ACC112 (cell line): ENCODE measurements around the gene SLC12A8.

Experiments
- H2AFZ ChIP-seq: fragments of 200-600 bp; sonication (generic); one replicate; pipeline ENCODE4 v1.6.0; 2017; ENCODE audit warnings: antibody characterized with exemption, low read length; ENCODE audit not compliant: unreplicated experiment
- H3K27ac ChIP-seq: fragments of 200-600 bp; sonication (generic); 2 replicates; pipeline ENCODE4 v1.5.1; 2014; ENCODE audit warnings: low read depth, mild to moderate bottlenecking, antibody characterized with exemption, low read length, moderate library complexity
- H3K27me3 ChIP-seq: fragments of 200-600 bp; sonication (generic); 2 replicates; pipeline ENCODE4 v1.6.1; 2014; ENCODE audit warnings: mild to moderate bottlenecking, antibody characterized with exemption, low read length, moderate library complexity, mixed read lengths; ENCODE audit not compliant: insufficient read depth
- H3K36me3 ChIP-seq: fragments of 200-600 bp; sonication (generic); 2 replicates; pipeline ENCODE4 v1.6.1; 2016; ENCODE audit warnings: mild to moderate bottlenecking, antibody characterized with exemption, low read length, moderate library complexity, mixed read lengths; ENCODE audit not compliant: insufficient read depth
- H3K4me1 ChIP-seq: fragments of 200-600 bp; sonication (generic); one replicate; pipeline ENCODE4 v1.6.1; 2016; ENCODE audit warnings: low read length, mixed read lengths; ENCODE audit not compliant: insufficient read depth, unreplicated experiment, control insufficient read depth
- H3K4me3 ChIP-seq: fragments of 200-600 bp; sonication (generic); 2 replicates; pipeline ENCODE4 v1.5.1; 2014; ENCODE audit warnings: mild to moderate bottlenecking, low read depth, low read length
- H3K79me2 ChIP-seq: fragments of 200-600 bp; sonication (generic); one replicate; pipeline ENCODE4 v1.6.0; 2016; ENCODE audit warnings: low read length; ENCODE audit not compliant: control insufficient read depth, unreplicated experiment, insufficient read depth

Gene SLC12A8

GRCh38 chr3:125239266-125239665 lies 26.7 kb upstream of the SLC12A8 start:
- Histone ChIP-seq H2AFZ (no peak overlapping the region), H3K4me3 (no peak overlapping the region), H3K27me3 (no peaks in the 10 kb centered on the region), H3K79me2 (peaks cover 3% of the 10 kb centered on the region), H3K36me3 (no peaks in the 10 kb centered on the region), H3K27ac (no peak overlapping the region), H3K4me1 (peaks cover 15% of the 10 kb centered on the region)

DNA sequence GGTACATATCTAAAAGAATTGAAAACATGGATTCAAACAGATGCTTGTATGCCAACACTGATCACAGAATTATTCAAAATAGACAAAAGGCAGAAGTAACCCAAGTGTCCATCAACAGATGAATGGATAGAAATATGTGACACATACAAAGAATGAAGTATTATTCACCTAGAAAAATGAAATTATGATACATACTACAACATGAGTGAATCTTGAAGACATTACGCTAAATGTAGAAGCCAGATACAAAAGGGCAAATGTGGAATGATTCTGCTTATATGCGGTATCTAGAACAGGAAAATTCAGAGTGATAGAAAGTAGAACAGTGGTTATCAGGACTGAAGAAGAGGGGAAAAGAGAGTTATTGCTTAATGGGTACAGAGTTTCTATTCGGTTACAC lies 26.2 kb upstream of the SLC12A8 start:
- Histone ChIP-seq H3K36me3 (peaks cover under 1% of the 10 kb centered on the region; the same call in 1 of the 2 replicates), H3K4me1 (peaks cover 15% of the 10 kb centered on the region), H3K4me3 (no peak overlapping the region), H3K27me3 (no peaks in the 10 kb centered on the region), H3K79me2 (peaks cover 3% of the 10 kb centered on the region), H3K27ac (no peak overlapping the region), H2AFZ (no peak overlapping the region)

DNA sequence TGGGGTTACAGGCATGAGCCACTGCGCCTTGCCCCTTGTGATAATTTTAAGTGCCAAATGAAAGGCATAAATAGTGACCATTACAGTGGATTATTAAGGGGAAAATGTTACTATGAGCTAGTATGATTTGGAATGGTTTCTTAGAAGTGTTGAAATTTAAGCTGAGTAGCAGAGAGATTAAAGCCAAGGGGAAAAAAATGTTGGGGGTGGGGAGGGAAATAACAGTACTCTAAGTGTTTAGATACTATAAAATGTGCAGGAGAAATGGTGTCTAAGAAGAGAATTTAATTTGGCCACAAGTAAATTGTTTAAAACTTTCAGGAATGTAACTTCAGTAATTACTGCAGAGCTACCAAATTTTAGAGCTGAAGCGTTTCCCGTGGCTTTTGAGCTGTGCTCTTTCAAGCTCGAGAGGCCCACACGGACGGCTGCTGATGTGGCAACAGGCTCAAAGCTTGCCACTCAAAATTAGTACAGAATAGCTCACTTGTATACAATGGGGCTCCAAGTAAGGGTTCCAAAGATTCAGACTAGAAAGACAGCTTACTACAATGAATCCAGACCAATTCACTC lies 23.9 kb upstream of the SLC12A8 start:
- Histone ChIP-seq H3K27ac (no peak overlapping the region), H3K4me3 (no peak overlapping the region), H3K36me3 (peaks cover 10% of the 10 kb centered on the region; the same call in 1 of the 2 replicates), H2AFZ (no peak overlapping the region), H3K79me2 (peaks cover 3% of the 10 kb centered on the region), H3K4me1 (peaks cover 24% of the 10 kb centered on the region), H3K27me3 (no peaks in the 10 kb centered on the region)

- Histone ChIP-seq H3K79me2 (peaks cover 5% of the 10 kb centered on the region), H2AFZ (no peak overlapping the region), H3K27me3 (no peaks in the 10 kb centered on the region), H3K27ac (no peak overlapping the region), H3K36me3 (peaks cover 10% of the 10 kb centered on the region), H3K4me1 (peaks cover 23% of the 10 kb centered on the region), H3K4me3 (no peak overlapping the region)
Measured at GRCh38 chr3:125234831-125235230, 22.3 kb upstream of the SLC12A8 start.

- Histone ChIP-seq H3K27me3 (no peaks in the 10 kb centered on the region), H3K4me3 (no peak overlapping the region), H3K27ac (peak overlapping the region; percentile 73), H3K36me3 (peaks cover 15% of the 10 kb centered on the region), H2AFZ (no peak overlapping the region), H3K4me1 (peaks cover 23% of the 10 kb centered on the region), H3K79me2 (peaks cover 5% of the 10 kb centered on the region)
Measured at GRCh38 chr3:125232401-125232800, 19.9 kb upstream of the SLC12A8 start.

- Histone ChIP-seq H3K27me3 (no peaks in the 10 kb centered on the region), H3K36me3 (peaks cover 15% of the 10 kb centered on the region), H3K79me2 (peaks cover 5% of the 10 kb centered on the region), H3K4me3 (no peak overlapping the region), H3K4me1 (peaks cover 23% of the 10 kb centered on the region), H2AFZ (no peak overlapping the region), H3K27ac (peak overlapping the region; percentile 73)
Measured at GRCh38 chr3:125231895-125232294, 19.3 kb upstream of the SLC12A8 start.

- H3K27ac ChIP-seq, result no peak overlapping the region
- H3K36me3 ChIP-seq, result peaks cover 15% of the 10 kb centered on the region
- peaks cover 23% of the 10 kb centered on the region for H3K4me1 ChIP-seq
- no peaks in the 10 kb centered on the region for H3K27me3 ChIP-seq
- no peak overlapping the region for H3K4me3 ChIP-seq
- H2AFZ ChIP-seq, result no peak overlapping the region
- H3K79me2 ChIP-seq, result peaks cover 2% of the 10 kb centered on the region
Measured at GRCh38 chr3:125229707-125230106, 17.2 kb upstream of the SLC12A8 start.

DNA sequence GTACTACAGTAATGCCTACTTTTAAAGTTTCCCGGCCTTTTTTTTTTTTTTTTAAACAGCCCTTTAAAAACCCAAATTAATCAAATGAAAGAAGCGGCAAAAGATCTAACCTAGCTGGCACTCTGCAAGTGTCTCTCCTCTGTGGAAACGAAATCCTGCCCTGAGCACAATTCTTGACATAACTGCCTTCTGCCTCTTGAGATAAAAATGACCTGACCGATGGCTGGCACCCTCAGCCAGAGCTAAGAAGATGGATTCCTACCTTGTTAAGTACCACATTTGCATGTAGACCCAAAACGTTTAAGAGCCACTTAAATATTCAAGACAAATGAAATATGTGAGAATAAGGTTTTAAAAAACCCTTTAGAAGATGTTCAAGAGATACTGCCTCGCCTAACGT lies 16.6 kb upstream of the SLC12A8 start:
- Histone ChIP-seq H2AFZ (no peak overlapping the region), H3K27ac (no peak overlapping the region), H3K4me1 (peaks cover 23% of the 10 kb centered on the region), H3K4me3 (no peak overlapping the region), H3K79me2 (peaks cover 2% of the 10 kb centered on the region), H3K27me3 (no peaks in the 10 kb centered on the region), H3K36me3 (peaks cover 15% of the 10 kb centered on the region)

- Histone ChIP-seq H3K27ac (no peak overlapping the region), H3K79me2 (no peaks in the 10 kb centered on the region), H3K27me3 (no peaks in the 10 kb centered on the region), H3K4me1 (no peaks in the 10 kb centered on the region), H3K4me3 (no peak overlapping the region), H3K36me3 (no peaks in the 10 kb centered on the region), H2AFZ (no peak overlapping the region)
Measured at GRCh38 chr3:125221831-125222230, 9.3 kb upstream of the SLC12A8 start.

DNA sequence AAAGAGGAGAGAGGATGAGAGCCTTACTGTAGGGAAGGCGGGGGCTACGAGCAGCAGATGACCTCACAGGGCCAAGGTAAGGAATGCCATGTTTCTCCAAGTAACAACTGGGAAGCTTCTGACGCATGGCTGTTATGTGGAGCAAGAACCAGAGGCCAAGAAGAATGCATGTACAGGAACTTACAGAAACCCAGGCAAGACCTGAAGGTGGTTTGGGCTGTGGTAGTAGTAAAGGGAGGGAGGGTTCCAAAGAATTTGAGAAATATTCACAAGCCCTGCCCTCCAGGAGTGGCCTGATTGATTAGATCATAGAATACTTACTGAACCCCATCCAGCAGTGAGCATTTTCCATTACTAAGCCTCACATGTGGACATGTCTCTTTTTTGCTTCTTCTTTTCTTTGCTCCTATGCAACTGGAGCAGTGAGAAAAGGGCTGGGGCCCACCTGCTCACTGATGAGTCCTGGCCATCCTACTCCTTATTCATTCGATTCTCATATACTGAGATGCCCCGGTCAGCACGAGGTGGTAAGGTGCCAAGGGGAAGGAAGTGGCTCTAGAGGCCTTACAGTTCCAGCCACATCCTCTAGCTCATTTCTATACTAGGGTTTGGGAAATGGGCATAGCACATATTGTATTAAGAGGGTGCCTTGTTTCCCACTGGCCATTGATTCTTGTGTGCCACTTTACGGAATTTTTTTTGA lies 8.3 kb upstream of the SLC12A8 start:
- no peaks in the 10 kb centered on the region for H3K4me1 ChIP-seq
- H3K4me3 ChIP-seq, result no peak overlapping the region
- no peak overlapping the region for H3K27ac ChIP-seq
- H3K27me3 ChIP-seq, result no peaks in the 10 kb centered on the region
- no peak overlapping the region for H2AFZ ChIP-seq
- no peaks in the 10 kb centered on the region for H3K79me2 ChIP-seq
- H3K36me3 ChIP-seq, result no peaks in the 10 kb centered on the region

DNA sequence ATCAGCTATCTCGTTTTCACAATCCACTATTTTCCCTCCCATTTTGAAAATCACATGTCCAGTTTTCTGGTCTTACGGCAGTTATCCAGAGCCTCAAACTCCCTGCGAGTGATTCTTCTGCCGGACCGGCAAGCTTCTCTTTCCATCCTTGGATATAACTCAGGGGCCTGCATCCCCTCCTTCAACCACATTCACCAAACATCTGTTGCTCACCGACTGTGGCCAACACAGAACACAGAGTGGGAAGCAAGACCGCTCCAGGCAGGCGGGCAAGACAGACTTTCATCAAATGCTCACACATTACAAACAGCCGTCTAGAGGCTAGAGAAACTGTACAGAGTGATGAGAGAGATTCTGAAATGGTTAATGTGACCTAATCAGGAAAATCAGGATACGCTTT lies 7.6 kb upstream of the SLC12A8 start:
- Histone ChIP-seq H3K27ac (no peak overlapping the region), H3K4me3 (no peak overlapping the region), H3K36me3 (no peaks in the 10 kb centered on the region)

More for the DNA sequence above, 7.6 kb upstream of the SLC12A8 start:
- no peak overlapping the region for H2AFZ ChIP-seq
- H3K27me3 ChIP-seq, result no peaks in the 10 kb centered on the region
- H3K4me1 ChIP-seq, result no peaks in the 10 kb centered on the region
- H3K79me2 ChIP-seq, result no peaks in the 10 kb centered on the region
